ENCODE data around the gene XAF1.
"Not testable (repeated sequence)": the region's sequence is repeated elsewhere in the genome, so short reads cannot be mapped to it uniquely, and the experiment has no call there.

Gene XAF1

GRCh38 chr17:6755731-6756184 lies at the start of gene XAF1:
Gene XAF1, plus strand, starts transcription at chr17:6756046. Its CDS starts 33 bp downstream, at chr17:6756079.
- no peak for DNase-seq

GRCh38 chr17:6706499-6706898 lies 49.3 kb upstream of the XAF1 start:
- no peak for DNase-seq

- DNase-seq: no peak
Measured at GRCh38 chr17:6706996-6707395, 48.9 kb upstream of the XAF1 start.

- DNase-seq: no peak
Measured at GRCh38 chr17:6708357-6708961, 47.4 kb upstream of the XAF1 start.

GRCh38 chr17:6710317-6710716 lies 45.5 kb upstream of the XAF1 start:
- DNase-seq: no peak

GRCh38 chr17:6711081-6711674 lies 44.7 kb upstream of the XAF1 start:
- DNase-seq: no peak

- DNase-seq: no peak
Measured at GRCh38 chr17:6711681-6712057, 44.2 kb upstream of the XAF1 start.

GRCh38 chr17:6712058-6712853 lies 43.6 kb upstream of the XAF1 start:
- no peak for DNase-seq

GRCh38 chr17:6712854-6713129 lies 43.1 kb upstream of the XAF1 start:
- no peak for DNase-seq

- no peak for DNase-seq
Measured at GRCh38 chr17:6713130-6713917, 42.5 kb upstream of the XAF1 start, which contains the start of gene SLC13A5. Gene SLC13A5, minus strand, starts transcription at chr17:6713369. Its CDS starts 36 bp downstream, at chr17:6713333.

GRCh38 chr17:6713918-6714271 lies 42.0 kb upstream of the XAF1 start:
- no peak for DNase-seq

GRCh38 chr17:6714315-6714874 lies 41.5 kb upstream of the XAF1 start:
- DNase-seq: no peak

- DNase-seq: no peak
Measured at GRCh38 chr17:6716736-6717135, 39.1 kb upstream of the XAF1 start.

- DNase-seq: no peak
Measured at GRCh38 chr17:6721744-6722143, 34.1 kb upstream of the XAF1 start.

- no peak for DNase-seq
Measured at GRCh38 chr17:6724009-6724408, 31.8 kb upstream of the XAF1 start.

GRCh38 chr17:6729531-6729930 lies 26.3 kb upstream of the XAF1 start:
- no peak for DNase-seq

- not testable (repeated sequence) for DNase-seq
Measured at GRCh38 chr17:6746665-6747064, 9.2 kb upstream of the XAF1 start.

- no peak for DNase-seq
Measured at GRCh38 chr17:6748617-6749016, 7.2 kb upstream of the XAF1 start.

GRCh38 chr17:6749519-6749918 lies 6.3 kb upstream of the XAF1 start:
- DNase-seq: no peak

- no peak for DNase-seq
Measured at GRCh38 chr17:6752068-6752909, 3.6 kb upstream of the XAF1 start.

GRCh38 chr17:6753006-6753445 lies 2.8 kb upstream of the XAF1 start:
- DNase-seq: no peak

- no peak for DNase-seq
Measured at GRCh38 chr17:6753546-6753945, 2.3 kb upstream of the XAF1 start.

Measured in NCI-H774 (cell line).